RWPE2 (cell line): ENCODE measurements around the gene CACNA1H.
"Not testable (repeated sequence)": the region's sequence is repeated elsewhere in the genome, so short reads cannot be mapped to it uniquely, and the experiment has no call there.

Experiments
- ATAC-seq: fragments of 200-7000 bp; cut with Tn5 transposase; 3 replicates; pipeline ENCODE4 v1.9.1; 2021; ENCODE audit warnings: low read depth
- DNase-seq: peaks from one replicate; pipeline ENCODE4 v3.0.0-alpha.2; 2020; ENCODE audit warnings: low spot score
- H3K27ac ChIP-seq: fragments of 450-650 bp; 2 replicates; pipeline ENCODE4 v1.5.1; 2017; ENCODE audit warnings: mild to moderate bottlenecking; ENCODE audit not compliant: poor library complexity, severe bottlenecking
- H3K27me3 ChIP-seq: fragments of 250-450 bp; sonication (Bioruptor Pico); 2 replicates; pipeline ENCODE4 v1.5.1; 2021; ENCODE audit warnings: mild to moderate bottlenecking, moderate library complexity; ENCODE audit not compliant: insufficient read depth, poor library complexity, severe bottlenecking
- H3K36me3 ChIP-seq: fragments of 250-450 bp; sonication (Bioruptor Pico); 2 replicates; pipeline ENCODE4 v1.5.1; 2020; ENCODE audit warnings: low read depth, mild to moderate bottlenecking, moderate library complexity
- H3K4me1 ChIP-seq: fragments of 250-450 bp; sonication (Bioruptor Pico); 2 replicates; pipeline ENCODE4 v1.5.1; 2021; ENCODE audit warnings: mild to moderate bottlenecking, moderate library complexity; ENCODE audit not compliant: insufficient read depth, poor library complexity, severe bottlenecking
- H3K4me3 ChIP-seq: fragments of 250-450 bp; sonication (Bioruptor Pico); 2 replicates; pipeline ENCODE4 v1.5.1; 2021; ENCODE audit warnings: mild to moderate bottlenecking, moderate library complexity; ENCODE audit not compliant: severe bottlenecking
- H3K9me3 ChIP-seq: fragments of 250-450 bp; sonication (Bioruptor Pico); 2 replicates; pipeline ENCODE4 v1.5.1; 2021; ENCODE audit warnings: mild to moderate bottlenecking, moderate library complexity; ENCODE audit not compliant: severe bottlenecking
- CTCF ChIP-seq: fragments of 450-650 bp; IDR thresholded peaks from one replicate; pipeline ENCODE4 v1.5.1; 2017; ENCODE audit warnings: mild to moderate bottlenecking, moderate library complexity; ENCODE audit not compliant: poor library complexity, severe bottlenecking

Gene CACNA1H

GRCh38 chr16:1254821-1255220, 101.9 kb downstream of the CACNA1H start:
- H3K9me3 ChIP-seq, H3K27ac ChIP-seq, H3K4me3 ChIP-seq, H3K4me1 ChIP-seq, ATAC-seq, H3K36me3 ChIP-seq: not testable (repeated sequence)
- peaks cover 11% of the 10 kb centered on the region for H3K27me3 ChIP-seq
- peak; percentile 57 for DNase-seq

- peaks cover 17% of the 10 kb centered on the region for H3K27me3 ChIP-seq
- not testable (repeated sequence) for H3K36me3 ChIP-seq, ATAC-seq, H3K4me1 ChIP-seq, H3K9me3 ChIP-seq, H3K27ac ChIP-seq, H3K4me3 ChIP-seq
- DNase-seq = peak; percentile 34
Observed at GRCh38 chr16:1255276-1256122, 102.6 kb downstream of the CACNA1H start, which contains the start of gene TPSD1. TPSD1 (plus strand) TSS chr16:1256069; CDS start chr16:1256281, 212 bp downstream.

GRCh38 chr16:1256296-1256873, 103.5 kb downstream of the CACNA1H start:
- not testable (repeated sequence) for H3K4me1 ChIP-seq, H3K27ac ChIP-seq, H3K36me3 ChIP-seq, H3K9me3 ChIP-seq, H3K4me3 ChIP-seq, ATAC-seq
- H3K27me3 ChIP-seq = peaks cover 23% of the 10 kb centered on the region
- DNase-seq = peak; percentile 54

GRCh38 chr16:1256874-1257322, 104.0 kb downstream of the CACNA1H start:
- Histone ChIP-seq H3K27me3 (peaks cover 28% of the 10 kb centered on the region), H3K27ac (no peak overlapping the region), H3K9me3 (no peaks in the 10 kb centered on the region), H3K36me3 (no peaks in the 10 kb centered on the region), H3K4me1 (no peaks in the 10 kb centered on the region), H3K4me3 (no peak overlapping the region)
- DNase-seq (peak; percentile 76), ATAC-seq (0 out of 3 replicates have a peak, but pooled peaks have one; percentile 15)
- no peak for TF ChIP-seq CTCF

GRCh38 chr16:1257561-1258224, 104.8 kb downstream of the CACNA1H start:
- DNase-seq (peak; percentile 55), ATAC-seq (no peak)
- Histone ChIP-seq H3K27ac (no peak overlapping the region), H3K9me3 (no peaks in the 10 kb centered on the region), H3K27me3 (peaks cover 33% of the 10 kb centered on the region), H3K36me3 (no peaks in the 10 kb centered on the region), H3K4me3 (no peak overlapping the region), H3K4me1 (no peaks in the 10 kb centered on the region)
- no peak for TF ChIP-seq CTCF

- no peak for TF ChIP-seq CTCF
- Histone ChIP-seq H3K27ac (no peak overlapping the region), H3K36me3 (no peaks in the 10 kb centered on the region), H3K4me1 (no peaks in the 10 kb centered on the region), H3K9me3 (no peaks in the 10 kb centered on the region), H3K4me3 (no peak overlapping the region), H3K27me3 (peaks cover 33% of the 10 kb centered on the region)
- DNase-seq (no peak), ATAC-seq (no peak)
Observed at GRCh38 chr16:1258225-1258600, 105.3 kb downstream of the CACNA1H start.
